H1 (cell line): ENCODE measurements around the gene GPR156. TPM values are rescaled to one million over a fixed set of nuclear protein-coding genes. Genes with fewer than 3 reads are reported as not detected.

Experiments
- CTCF ChIA-PET: fragments of 300-600 bp; sonication (Branson Sonifier 250); formaldehyde crosslinking; loops from one replicate; lab custom pipeline; 2021; ENCODE audit not compliant: partially characterized antibody; lab: Charles Lee
- POLR2A ChIA-PET: fragments of 300-600 bp; sonication (Branson Sonifier 250); formaldehyde crosslinking; loops from one replicate; lab custom pipeline; 2021; ENCODE audit warnings: inconsistent platforms; ENCODE audit not compliant: partially characterized antibody; lab: Charles Lee
- DNase-seq, 2 experiments: peaks; one replicate each; pipeline versions ENCODE4 v3.0.0 to v3.0.0-alpha.2; 2010 to 2022; ENCODE audit warnings: low spot score in 2 of 2, low read depth in 1 of 2, mixed read lengths in 1 of 2
- FAIRE-seq: peaks from 2 replicates; lab custom pipeline; 2011; peaks lifted over from hg19 to GRCh38; lab: Jason Lieb, UNC
- H2AFZ ChIP-seq: 2 replicates; pipeline ENCODE4 v1.8.1; 2012; ENCODE audit warnings: low read length, inconsistent platforms
- H2AK5ac ChIP-seq: 2 replicates; pipeline ENCODE4 v1.6.1; 2013; ENCODE audit warnings: low read depth, low read length
- H2BK120ac ChIP-seq: replicated peaks from 2 replicates; pipeline ENCODE3; 2013; ENCODE audit warnings: low read depth, low read length, inconsistent platforms
- H2BK12ac ChIP-seq: 2 replicates; pipeline ENCODE4 v1.6.1; 2013; ENCODE audit warnings: low read depth, low read length
- H2BK15ac ChIP-seq: 2 replicates; pipeline ENCODE4 v1.6.1; 2013; ENCODE audit warnings: low read length
- H2BK20ac ChIP-seq: 2 replicates; pipeline ENCODE4 v1.6.1; 2013; ENCODE audit warnings: low read length
- H2BK5ac ChIP-seq: 2 replicates; pipeline ENCODE4 v1.6.1; 2013; ENCODE audit warnings: low read depth, low read length
- H3K14ac ChIP-seq: 2 replicates; pipeline ENCODE4 v1.6.1; 2013; ENCODE audit warnings: inconsistent platforms; ENCODE audit not compliant: insufficient read length
- H3K18ac ChIP-seq: 2 replicates; pipeline ENCODE4 v1.6.1; 2013; ENCODE audit warnings: low read length; ENCODE audit errors: extremely low read depth
- H3K23ac ChIP-seq: 2 replicates; pipeline ENCODE4 v1.6.1; 2013; ENCODE audit warnings: inconsistent platforms; ENCODE audit not compliant: insufficient read length
- H3K23me2 ChIP-seq: 2 replicates; pipeline ENCODE4 v1.6.1; 2013; ENCODE audit warnings: low read depth, low read length
- H3K27ac ChIP-seq: 2 replicates; pipeline ENCODE4 v1.6.1; 2011; ENCODE audit warnings: low read depth, low read length, inconsistent platforms
- H3K27me3 ChIP-seq, 4 experiments: replicated peaks in 1 of 4; 1 replicate in 1 of 4; 2 replicates in 3 of 4; pipeline versions ENCODE4 v1.6.1 to v1.8.1; 2011 to 2013; ENCODE audit warnings: low read length in 3 of 4, mild to moderate bottlenecking in 3 of 4, inconsistent platforms in 2 of 4, mixed read lengths in 2 of 4, moderate library complexity in 1 of 4; ENCODE audit not compliant: control insufficient read depth in 3 of 4, insufficient read depth in 3 of 4; ENCODE audit errors: extremely low read depth in 1 of 4
- H3K36me3 ChIP-seq, 4 experiments: 2 replicates each; pipeline versions ENCODE4 v1.6.1 to v1.8.1; 2011 to 2013; ENCODE audit warnings: mild to moderate bottlenecking in 4 of 4, low read length in 3 of 4, moderate library complexity in 2 of 4, control low read depth in 1 of 4, inconsistent platforms in 1 of 4; ENCODE audit not compliant: insufficient read depth in 4 of 4, control insufficient read depth in 2 of 4
- H3K4ac ChIP-seq: replicated peaks from 2 replicates; pipeline ENCODE3; 2013; ENCODE audit warnings: low read length, low read depth, mixed read lengths, inconsistent platforms; ENCODE audit not compliant: insufficient read length
- H3K4me1 ChIP-seq, 4 experiments: replicated peaks in 1 of 4; 1 replicate in 1 of 4; 2 replicates in 3 of 4; pipeline versions ENCODE4 v1.6.1 to v1.8.1; 2011 to 2013; ENCODE audit warnings: low read length in 3 of 4, inconsistent platforms in 2 of 4, mixed read lengths in 1 of 4; ENCODE audit not compliant: insufficient read depth in 4 of 4, control insufficient read depth in 3 of 4
- H3K4me2 ChIP-seq, 2 experiments: 2 replicates each; pipeline versions ENCODE4 v1.6.1 to v1.8.1; 2011 to 2013; ENCODE audit warnings: low read depth in 2 of 2, low read length in 2 of 2, control low read depth in 1 of 2, inconsistent platforms in 1 of 2, mild to moderate bottlenecking in 1 of 2; ENCODE audit not compliant: insufficient read depth in 1 of 2
- H3K4me3 ChIP-seq, 4 experiments: fragments of 200-600, 300-600 bp in 1 of 4; sonication (generic), shearing (Covaris generic), sonication (Bioruptor Twin) in 1 of 4; 2 replicates each; pipeline versions ENCODE4 v1.5.1 to v1.8.1; 2011 to 2016; ENCODE audit warnings: low read length in 4 of 4, low read depth in 3 of 4, control low read depth in 2 of 4, inconsistent platforms in 2 of 4, mild to moderate bottlenecking in 2 of 4, mixed read lengths in 1 of 4, moderate library complexity in 1 of 4; ENCODE audit not compliant: insufficient read depth in 2 of 4; ENCODE audit errors: extremely low read depth in 1 of 4
- H3K56ac ChIP-seq: replicated peaks from 2 replicates; pipeline ENCODE3; 2013; ENCODE audit warnings: low read depth, mild to moderate bottlenecking, mixed read lengths, low read length, inconsistent platforms; ENCODE audit not compliant: insufficient read length
- H3K79me1 ChIP-seq: 2 replicates; pipeline ENCODE4 v1.6.1; 2013; ENCODE audit warnings: low read depth, low read length, control low read depth
- H3K79me2 ChIP-seq, 2 experiments: 2 replicates each; pipeline versions ENCODE4 v1.6.1 to v1.8.1; 2012 to 2013; ENCODE audit warnings: low read length in 2 of 2, mild to moderate bottlenecking in 2 of 2, inconsistent platforms in 1 of 2; ENCODE audit not compliant: insufficient read depth in 2 of 2, control insufficient read depth in 1 of 2
- H3K9ac ChIP-seq, 4 experiments: replicated peaks in 1 of 4; 1 replicate in 1 of 4; 2 replicates in 3 of 4; pipeline versions ENCODE4 v1.6.1 to v1.8.1; 2011 to 2013; ENCODE audit warnings: low read depth in 3 of 4, low read length in 3 of 4, control low read depth in 2 of 4, mild to moderate bottlenecking in 2 of 4, moderate library complexity in 2 of 4, inconsistent platforms in 1 of 4; ENCODE audit errors: extremely low read depth in 1 of 4
- H3K9me3 ChIP-seq, 2 experiments: 2 replicates each; pipeline versions ENCODE4 v1.6.1 to v1.8.1; 2012 to 2013; ENCODE audit warnings: mild to moderate bottlenecking in 2 of 2, moderate library complexity in 2 of 2, control low read depth in 1 of 2, inconsistent platforms in 1 of 2, low read depth in 1 of 2, low read length in 1 of 2, mixed read lengths in 1 of 2; ENCODE audit not compliant: insufficient read depth in 2 of 2
- H4K20me1 ChIP-seq, 2 experiments: replicated peaks in 1 of 2; 2 replicates each; pipeline versions ENCODE3 to v1.8.1; 2011 to 2013; ENCODE audit warnings: inconsistent platforms in 2 of 2, low read length in 2 of 2, mild to moderate bottlenecking in 1 of 2; ENCODE audit not compliant: insufficient read depth in 2 of 2, control insufficient read depth in 1 of 2
- H4K5ac ChIP-seq: 2 replicates; pipeline ENCODE4 v1.6.1; 2013; ENCODE audit warnings: low read length, low read depth, mixed read lengths, inconsistent platforms; ENCODE audit not compliant: insufficient read length
- H4K8ac ChIP-seq: 2 replicates; pipeline ENCODE4 v1.8.0; 2013; ENCODE audit warnings: mild to moderate bottlenecking, moderate library complexity, low read length, inconsistent platforms; ENCODE audit not compliant: insufficient read depth; ENCODE audit errors: extremely low read depth
- H4K91ac ChIP-seq: replicated peaks from 2 replicates; pipeline ENCODE3; 2013; ENCODE audit warnings: low read length, mixed read lengths, inconsistent platforms; ENCODE audit not compliant: insufficient read length
- CREB1 ChIP-seq: IDR thresholded peaks from 2 replicates; pipeline ENCODE4 v1.6.1; 2012; ENCODE audit warnings: inconsistent platforms
- SP1 ChIP-seq: IDR thresholded peaks from 2 replicates; pipeline ENCODE4 v1.6.1; 2011; ENCODE audit warnings: low read depth, low read length
- WGBS, 2 experiments: shearing (Covaris generic) in 1 of 2; methylation state at CpG; one replicate each; pipeline versions ENCODE4 v1.1.6 to v1.1.7; 2013 to 2015; ENCODE audit warnings: low lambda C conversion rate in 2 of 2, mixed read lengths in 2 of 2, inconsistent platforms in 1 of 2, low coverage in 1 of 2, missing lambda C conversion rate in 1 of 2; ENCODE audit not compliant: insufficient replicate concordance in 2 of 2, insufficient coverage in 1 of 2, insufficient read length in 1 of 2; ENCODE audit errors: extremely low coverage in 1 of 2, missing lambda C conversion rate in 1 of 2; 5-methylcytosine and 5-hydroxymethylcytosine counted together
- polyA plus RNA-seq, 7 experiments: library from polyadenylated mRNA; depleted of rRNA in 3 of 7; stranded (reverse) in 5 of 7; unstranded in 2 of 7; fragments of >200 nt in 5 of 7; fragments of 200-250 nt in 2 of 7; gene quantifications; 1 replicate in 5 of 7; 2 replicates in 1 of 7; 4 replicates in 1 of 7; pipeline versions ENCODE4 v1.2.1 to v1.2.3, GENCODE V29; 2011 to 2013; ENCODE audit warnings: missing spikeins in 2 of 7, mixed read lengths in 2 of 7
- total RNA-seq: library from RNA; stranded (reverse); fragmentation: NEBNext Ultra II Directional; extraction: Animal tissue kit (Norgen Biotek cat#: 25700); gene quantifications from 2 replicates; pipeline ENCODE4 v1.2.1, GENCODE V29; 2021

The GPR156 gene
- total and polyA plus RNA-seq, 2 of the 8 experiments (the other 6 are each of a cell fraction or from before 2014, with no cell fraction given): 1.6 to 1.8 TPM

DNA sequence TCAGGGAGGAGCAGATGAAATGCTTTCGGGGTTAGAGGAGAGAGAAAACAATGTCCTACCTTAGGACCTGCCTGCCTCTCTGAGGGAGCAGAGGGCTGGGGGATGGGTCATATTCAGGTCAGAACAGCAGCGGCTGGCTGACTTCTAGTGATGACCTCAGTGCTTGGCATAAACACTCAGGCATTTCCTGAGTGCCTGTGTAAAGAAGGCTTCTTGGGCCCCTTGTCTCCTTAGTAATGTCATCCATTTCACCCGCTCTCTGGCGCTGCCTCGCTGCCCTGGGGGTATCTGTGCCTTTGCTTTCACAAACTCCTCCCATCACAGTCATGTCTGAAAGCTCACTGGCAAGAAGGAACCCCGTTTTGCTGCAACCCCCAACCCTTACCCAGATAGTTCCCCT lies 107.9 kb downstream of the GPR156 start:
- WGBS, 2 experiments: 62% methylated on average over 6 of the region's 6 CpGs; no CpG with 5 or more reads in 1 of the 2 experiments
- Histone ChIP-seq H2BK12ac (no peak overlapping the region), H3K4me2 (peak overlapping the region in 1 of 2 experiments; percentile 3; a peak in 1 of 4 replicates), H2BK5ac (no peak overlapping the region), H3K18ac (no peak overlapping the region), H3K9ac (no peak overlapping the region), H2AK5ac (no peak overlapping the region), H3K36me3 (no peaks in the 10 kb centered on the region), H4K20me1 (no peaks in the 10 kb centered on the region), H2BK15ac (no peak overlapping the region), H3K4ac (no peak overlapping the region), H3K4me1 (no peaks in the 10 kb centered on the region; a peak in 1 of 7 replicates), H3K4me3 (no peak overlapping the region), H4K8ac (no peak overlapping the region), H2BK20ac (no peak overlapping the region), H3K79me2 (no peaks in the 10 kb centered on the region), H3K23me2 (no peaks in the 10 kb centered on the region), H3K23ac (no peak overlapping the region), H3K27me3 (no peaks in the 10 kb centered on the region), H3K14ac (no peak overlapping the region), H3K56ac (no peak overlapping the region), H2AFZ (peak overlapping the region; percentile 86), H3K27ac (no peak overlapping the region), H4K91ac (no peak overlapping the region), H3K9me3 (no peaks in the 10 kb centered on the region), H4K5ac (no peak overlapping the region), H2BK120ac (no peak overlapping the region), H3K79me1 (no peaks in the 10 kb centered on the region)
- ChIA-PET CTCF (interaction anchor here (2.9 kb wide), 1 partner anchor 284 kb away, joined by 13 read pairs; no protein-coding TSS in a partner anchor), POLR2A (interaction anchor here (1.0 to 1.7 kb wide), 4 partner anchors 8 to 368 kb away, joined by 3 to 8 read pairs (median 4); partner anchors contain the start of gene GSK3B)
- DNase-seq: peak in 1 of 2 experiments; percentile 39
- peak; percentile 21; the same call in 1 of the 2 replicates for TF ChIP-seq CREB1
- TF ChIP-seq SP1: no peak
- FAIRE-seq: peak; percentile 45
